ENCODE data around the gene LIPE. TPM values are rescaled to one million over a fixed set of nuclear protein-coding genes. Genes with fewer than 3 reads are reported as not detected.

Gene LIPE
- total RNA-seq, 1 donor from 2014 or later = 29.1 TPM

GRCh38 chr19:42423462-42424344 is 3.5 kb downstream of the LIPE start:
- H3K9me3 Mint-ChIP-seq = no peaks in the 10 kb centered on the region
- H3K4me3 Mint-ChIP-seq = peak overlapping the region; percentile 98
- H3K4me1 Mint-ChIP-seq = peaks cover 38% of the 10 kb centered on the region
- peak; percentile 78 for DNase-seq (ENCODE audit: low read depth, low spot score)
- H3K36me3 Mint-ChIP-seq (ENCODE audit: low read depth) = no peaks in the 10 kb centered on the region
- no peaks in the 10 kb centered on the region for H3K27me3 Mint-ChIP-seq (ENCODE audit: low read depth)
- H3K27ac Mint-ChIP-seq (ENCODE audit: unreplicated experiment) = peak overlapping the region; percentile 78
- TF ChIP-seq CTCF (conservative IDR thresholded peaks at IDR 0.05) = no peak

GRCh38 chr19:42422901-42423461 is 4.2 kb downstream of the LIPE start:
- peak overlapping the region; percentile 78 for H3K27ac Mint-ChIP-seq (ENCODE audit: unreplicated experiment)
- H3K36me3 Mint-ChIP-seq (ENCODE audit: low read depth) = no peaks in the 10 kb centered on the region
- DNase-seq (ENCODE audit: low read depth, low spot score) = peak; percentile 68
- peaks cover 38% of the 10 kb centered on the region for H3K4me1 Mint-ChIP-seq
- no peaks in the 10 kb centered on the region for H3K27me3 Mint-ChIP-seq (ENCODE audit: low read depth)
- no peak for TF ChIP-seq CTCF (conservative IDR thresholded peaks at IDR 0.05)
- no peaks in the 10 kb centered on the region for H3K9me3 Mint-ChIP-seq
- H3K4me3 Mint-ChIP-seq = peak overlapping the region; percentile 98

- DNase-seq (ENCODE audit: low read depth, low spot score) = no peak
- peak overlapping the region; percentile 98 for H3K4me3 Mint-ChIP-seq
- TF ChIP-seq CTCF (conservative IDR thresholded peaks at IDR 0.05) = no peak
- H3K4me1 Mint-ChIP-seq = peaks cover 38% of the 10 kb centered on the region
- peak overlapping the region; percentile 78 for H3K27ac Mint-ChIP-seq (ENCODE audit: unreplicated experiment)
- H3K36me3 Mint-ChIP-seq (ENCODE audit: low read depth) = no peaks in the 10 kb centered on the region
- H3K9me3 Mint-ChIP-seq = no peaks in the 10 kb centered on the region
- no peaks in the 10 kb centered on the region for H3K27me3 Mint-ChIP-seq (ENCODE audit: low read depth)
These were observed 4.9 kb downstream of the LIPE start for GRCh38 chr19:42422092-42422900.

- no peaks in the 10 kb centered on the region for H3K36me3 Mint-ChIP-seq (ENCODE audit: low read depth)
- TF ChIP-seq CTCF (conservative IDR thresholded peaks at IDR 0.05) = no peak
- H3K9me3 Mint-ChIP-seq = no peaks in the 10 kb centered on the region
- DNase-seq (ENCODE audit: low read depth, low spot score) = no peak
- H3K4me3 Mint-ChIP-seq = peak overlapping the region; percentile 98
- H3K27ac Mint-ChIP-seq (ENCODE audit: unreplicated experiment) = no peak overlapping the region
- H3K27me3 Mint-ChIP-seq (ENCODE audit: low read depth) = no peaks in the 10 kb centered on the region
- peaks cover 38% of the 10 kb centered on the region for H3K4me1 Mint-ChIP-seq
These were observed 5.6 kb downstream of the LIPE start for GRCh38 chr19:42421591-42422031.

- peaks cover 38% of the 10 kb centered on the region for H3K4me1 Mint-ChIP-seq
- no peak for TF ChIP-seq CTCF (conservative IDR thresholded peaks at IDR 0.05)
- no peak overlapping the region for H3K27ac Mint-ChIP-seq (ENCODE audit: unreplicated experiment)
- H3K4me3 Mint-ChIP-seq = peak overlapping the region; percentile 98
- no peaks in the 10 kb centered on the region for H3K9me3 Mint-ChIP-seq
- no peak for DNase-seq (ENCODE audit: low read depth, low spot score)
- H3K36me3 Mint-ChIP-seq (ENCODE audit: low read depth) = no peaks in the 10 kb centered on the region
- H3K27me3 Mint-ChIP-seq (ENCODE audit: low read depth) = no peaks in the 10 kb centered on the region
These were observed 6.1 kb downstream of the LIPE start for GRCh38 chr19:42421101-42421500.
